ENCODE results near the gene EGFL7.

EGFL7 gene

DNA sequence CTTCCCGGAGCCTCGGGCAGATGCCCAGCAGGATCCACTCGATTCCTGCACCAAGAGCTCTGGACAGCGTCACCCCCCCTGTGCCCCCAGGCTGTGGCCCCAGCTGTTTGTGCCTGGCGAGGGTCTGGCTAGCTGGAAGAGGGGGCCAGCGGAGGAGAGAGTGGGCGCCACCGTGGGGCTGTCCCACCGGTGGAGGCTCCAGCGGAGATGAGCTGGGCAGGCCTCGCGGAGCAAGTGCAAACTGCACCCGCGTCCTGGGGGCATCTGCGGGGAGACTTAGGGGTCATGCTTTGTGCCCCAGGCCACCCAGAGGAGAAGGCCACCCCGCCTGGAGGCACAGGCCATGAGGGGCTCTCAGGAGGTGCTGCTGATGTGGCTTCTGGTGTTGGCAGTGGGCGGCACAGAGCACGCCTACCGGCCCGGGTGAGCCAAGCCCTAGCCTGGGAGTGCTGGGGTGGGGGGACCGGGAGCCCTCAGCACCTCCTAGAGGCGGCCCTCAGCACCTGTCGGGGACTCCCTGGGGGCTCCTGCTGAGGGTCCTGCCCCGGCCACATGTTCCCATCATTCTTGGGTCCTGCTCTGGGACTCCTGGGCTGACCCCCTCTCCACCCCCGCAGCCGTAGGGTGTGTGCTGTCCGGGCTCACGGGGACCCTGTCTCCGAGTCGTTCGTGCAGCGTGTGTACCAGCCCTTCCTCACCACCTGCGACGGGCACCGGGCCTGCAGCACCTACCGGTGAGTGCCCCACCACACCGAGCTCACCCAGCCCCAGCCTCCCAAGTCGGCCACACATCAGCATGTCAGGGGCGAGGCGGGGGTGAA, 5.4 kb downstream of the EGFL7 start:
- H3K36me3 ChIP-seq (ENCODE audit: insufficient read depth, low read length) = no peaks in the 10 kb centered on the region
- peaks cover 8% of the 10 kb centered on the region for H3K27me3 ChIP-seq (ENCODE audit: control insufficient read depth, insufficient read depth, low read length)

DNA sequence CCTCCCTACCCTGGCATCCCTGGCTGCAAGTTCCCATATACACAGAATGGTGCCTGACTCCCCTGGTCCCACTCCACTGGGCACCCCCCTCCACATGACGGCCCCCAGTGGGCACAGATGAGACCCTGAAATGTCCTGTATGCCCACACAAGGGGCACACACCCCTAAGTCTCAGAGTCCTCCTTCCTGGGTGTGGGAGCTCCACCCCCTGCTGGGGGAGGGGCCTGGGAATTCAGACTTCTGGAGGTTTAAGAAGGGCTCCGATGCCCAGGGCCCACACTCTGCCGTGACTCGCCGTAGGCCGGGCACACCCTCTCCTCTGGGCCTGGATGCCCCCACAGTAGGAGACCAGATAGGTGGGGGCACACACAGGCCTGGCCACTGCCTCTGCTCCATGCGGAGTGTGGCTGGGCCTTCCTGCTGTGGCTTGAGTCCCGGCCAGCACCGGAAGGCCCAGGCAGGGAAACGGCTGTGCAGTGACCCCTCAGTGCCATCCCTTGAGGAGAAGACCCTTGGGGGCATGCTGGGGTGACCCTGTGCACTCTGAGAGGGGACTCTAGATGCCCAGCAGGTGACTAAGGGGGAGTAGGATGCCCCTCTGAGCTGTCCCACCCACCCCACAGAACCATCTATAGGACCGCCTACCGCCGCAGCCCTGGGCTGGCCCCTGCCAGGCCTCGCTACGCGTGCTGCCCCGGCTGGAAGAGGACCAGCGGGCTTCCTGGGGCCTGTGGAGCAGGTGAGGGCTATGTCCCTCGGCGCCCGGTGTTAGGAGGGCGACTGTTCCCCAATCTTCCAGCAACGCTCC, 6.5 kb downstream of the EGFL7 start:
- Histone ChIP-seq H3K4me1 (ENCODE audit: control insufficient read depth, insufficient read depth, low read length) (peaks cover 4% of the 10 kb centered on the region), H3K9me3 (replicated peaks; ENCODE audit: low read length) (no peaks in the 10 kb centered on the region), H3K4me3 (ENCODE audit: low read length) (no peak overlapping the region), H3K9ac (ENCODE audit: low read depth, low read length) (no peak overlapping the region), H3K36me3 (ENCODE audit: insufficient read depth, low read length) (no peaks in the 10 kb centered on the region), H3K4me2 (ENCODE audit: low read length) (no peak overlapping the region), H3K27me3 (ENCODE audit: control insufficient read depth, insufficient read depth, low read length) (peaks cover 8% of the 10 kb centered on the region)

More for the DNA sequence above, 5.4 kb downstream of the EGFL7 start:
- no peak overlapping the region for H3K4me3 ChIP-seq (ENCODE audit: low read length)
- H3K9me3 ChIP-seq (replicated peaks; ENCODE audit: low read length) = no peaks in the 10 kb centered on the region
- H3K4me2 ChIP-seq (ENCODE audit: low read length) = no peak overlapping the region
- H3K9ac ChIP-seq (ENCODE audit: low read depth, low read length) = no peak overlapping the region
- peaks cover 4% of the 10 kb centered on the region for H3K4me1 ChIP-seq (ENCODE audit: control insufficient read depth, insufficient read depth, low read length)

DNA sequence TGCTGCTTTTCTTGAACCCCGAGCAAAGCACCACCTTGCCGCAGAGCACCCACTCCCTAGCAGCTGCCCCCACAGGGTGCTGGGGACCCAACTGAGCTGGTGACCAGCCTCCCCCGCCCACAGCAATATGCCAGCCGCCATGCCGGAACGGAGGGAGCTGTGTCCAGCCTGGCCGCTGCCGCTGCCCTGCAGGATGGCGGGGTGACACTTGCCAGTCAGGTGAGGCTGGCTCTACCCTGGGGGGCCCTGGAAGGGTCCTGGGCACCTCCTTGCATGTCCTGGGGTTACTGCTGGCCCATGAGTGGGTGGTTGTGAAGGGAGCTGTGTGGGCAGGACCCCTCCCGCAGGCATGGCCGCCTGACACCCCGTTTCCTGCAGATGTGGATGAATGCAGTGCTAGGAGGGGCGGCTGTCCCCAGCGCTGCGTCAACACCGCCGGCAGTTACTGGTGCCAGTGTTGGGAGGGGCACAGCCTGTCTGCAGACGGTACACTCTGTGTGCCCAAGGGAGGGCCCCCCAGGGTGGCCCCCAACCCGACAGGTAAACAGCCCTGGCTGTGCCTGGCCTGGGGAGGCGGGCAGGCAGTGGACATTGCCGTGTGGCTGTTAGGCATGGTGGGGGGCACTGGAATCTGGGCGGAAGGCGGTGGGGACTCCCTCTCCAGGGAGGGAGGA, 7.2 kb downstream of the EGFL7 start:
- H3K27me3 ChIP-seq (ENCODE audit: control insufficient read depth, insufficient read depth, low read length) = peaks cover 8% of the 10 kb centered on the region
- no peak overlapping the region for H3K4me3 ChIP-seq (ENCODE audit: low read length)
- H3K9me3 ChIP-seq (replicated peaks; ENCODE audit: low read length) = no peaks in the 10 kb centered on the region
- no peak overlapping the region for H3K4me2 ChIP-seq (ENCODE audit: low read length)
- peaks cover 2% of the 10 kb centered on the region for H3K36me3 ChIP-seq (ENCODE audit: insufficient read depth, low read length)
- H3K4me1 ChIP-seq (ENCODE audit: control insufficient read depth, insufficient read depth, low read length) = peaks cover 4% of the 10 kb centered on the region
- H3K9ac ChIP-seq (ENCODE audit: low read depth, low read length) = no peak overlapping the region

DNA sequence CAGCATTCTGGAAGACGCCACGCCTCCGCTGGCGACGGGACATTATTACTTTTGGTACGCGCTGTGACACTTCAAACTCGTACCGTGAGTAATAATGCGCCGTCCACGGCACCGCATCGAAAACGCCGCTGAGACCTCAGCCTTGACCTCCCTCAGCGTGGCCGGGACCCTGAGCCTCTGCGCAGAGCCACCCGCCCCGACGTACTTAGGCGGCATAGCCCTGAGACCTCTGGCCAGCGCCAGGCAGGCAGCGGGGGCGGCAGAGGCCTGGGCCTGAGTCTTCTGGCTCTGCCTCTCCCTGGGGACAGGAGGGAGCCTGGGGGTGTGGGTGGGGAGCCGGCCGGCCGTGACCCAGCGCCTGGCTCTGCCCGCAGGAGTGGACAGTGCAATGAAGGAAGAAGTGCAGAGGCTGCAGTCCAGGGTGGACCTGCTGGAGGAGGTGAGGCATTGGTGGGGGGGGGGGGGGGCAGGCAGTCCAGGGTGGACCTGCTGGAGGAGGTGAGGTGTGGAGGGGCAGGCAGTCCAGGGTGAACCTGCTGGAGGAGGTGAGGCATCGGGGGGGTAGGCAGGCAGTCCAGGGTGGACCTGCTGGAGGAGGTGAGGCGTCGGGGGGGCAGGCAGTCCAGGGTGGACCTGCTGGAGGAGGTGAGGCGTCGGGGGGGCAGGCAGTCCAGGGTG, 8.0 kb downstream of the EGFL7 start:
- peaks cover 2% of the 10 kb centered on the region for H3K36me3 ChIP-seq (ENCODE audit: insufficient read depth, low read length)
- H3K27me3 ChIP-seq (ENCODE audit: control insufficient read depth, insufficient read depth, low read length) = peaks cover 8% of the 10 kb centered on the region
- no peak overlapping the region for H3K9ac ChIP-seq (ENCODE audit: low read depth, low read length)
- H3K4me1 ChIP-seq (ENCODE audit: control insufficient read depth, insufficient read depth, low read length) = no peaks in the 10 kb centered on the region
- no peak overlapping the region for H3K4me2 ChIP-seq (ENCODE audit: low read length)
- no peaks in the 10 kb centered on the region for H3K9me3 ChIP-seq (replicated peaks; ENCODE audit: low read length)
- H3K4me3 ChIP-seq (ENCODE audit: low read length) = no peak overlapping the region

DNA sequence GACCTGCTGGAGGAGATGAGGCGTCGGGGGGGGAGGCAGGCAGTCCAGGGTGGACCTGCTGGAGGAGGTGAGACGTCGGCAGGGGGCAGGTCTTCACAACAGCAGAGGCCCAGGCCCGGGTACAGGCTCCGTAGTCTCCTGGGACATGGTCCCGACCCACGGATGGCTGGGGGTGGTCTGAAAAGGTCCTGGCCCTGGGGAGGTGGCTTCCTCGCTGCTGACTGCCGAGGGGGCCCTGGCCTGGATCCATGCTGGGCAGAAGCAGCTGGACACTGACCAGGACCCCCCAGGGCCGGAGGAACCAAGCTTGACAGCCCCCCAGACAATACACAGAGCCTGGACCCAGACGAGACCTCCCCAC, 8.5 kb downstream of the EGFL7 start:
- Histone ChIP-seq H3K4me3 (ENCODE audit: low read length) (no peak overlapping the region), H3K9ac (ENCODE audit: low read depth, low read length) (no peak overlapping the region), H3K36me3 (ENCODE audit: insufficient read depth, low read length) (peaks cover 2% of the 10 kb centered on the region), H3K4me1 (ENCODE audit: control insufficient read depth, insufficient read depth, low read length) (no peaks in the 10 kb centered on the region), H3K27me3 (ENCODE audit: control insufficient read depth, insufficient read depth, low read length) (peaks cover 8% of the 10 kb centered on the region), H3K4me2 (ENCODE audit: low read length) (no peak overlapping the region), H3K9me3 (replicated peaks; ENCODE audit: low read length) (no peaks in the 10 kb centered on the region)

DNA sequence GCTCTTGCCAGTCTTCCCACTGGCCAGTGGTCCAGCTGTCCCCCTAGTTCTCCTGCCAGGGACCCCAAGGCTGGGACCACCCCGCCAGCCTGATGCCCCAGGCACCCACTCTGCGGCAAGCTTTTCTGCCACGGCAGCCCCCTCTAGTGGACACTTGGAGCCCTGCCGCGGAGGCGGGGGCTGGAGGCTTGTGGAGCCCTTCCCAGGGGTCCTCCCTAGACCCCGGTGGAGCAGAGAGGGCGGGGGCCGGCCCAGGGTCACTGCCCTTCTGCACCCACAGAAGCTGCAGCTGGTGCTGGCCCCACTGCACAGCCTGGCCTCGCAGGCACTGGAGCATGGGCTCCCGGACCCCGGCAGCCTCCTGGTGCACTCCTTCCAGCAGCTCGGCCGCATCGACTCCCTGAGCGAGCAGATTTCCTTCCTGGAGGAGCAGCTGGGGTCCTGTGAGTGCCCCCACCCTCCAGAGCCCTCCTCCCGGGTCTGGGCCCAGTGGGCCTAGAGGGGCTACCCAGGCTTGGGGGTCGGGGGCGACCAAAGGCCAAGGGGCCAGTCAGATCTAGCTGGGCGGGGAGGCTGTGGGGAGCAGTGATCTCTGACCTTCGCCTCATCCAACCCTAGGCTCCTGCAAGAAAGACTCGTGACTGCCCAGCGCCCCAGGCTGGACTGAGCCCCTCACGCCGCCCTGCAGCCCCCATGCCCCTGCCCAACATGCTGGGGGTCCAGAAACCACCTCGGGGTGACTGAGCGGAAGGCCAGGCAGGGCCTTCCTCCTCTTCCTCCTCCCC, 9.1 kb downstream of the EGFL7 start:
- Histone ChIP-seq H3K4me2 (ENCODE audit: low read length) (no peak overlapping the region), H3K4me1 (ENCODE audit: control insufficient read depth, insufficient read depth, low read length) (no peaks in the 10 kb centered on the region), H3K4me3 (ENCODE audit: low read length) (no peak overlapping the region), H3K27me3 (ENCODE audit: control insufficient read depth, insufficient read depth, low read length) (peaks cover 5% of the 10 kb centered on the region), H3K36me3 (ENCODE audit: insufficient read depth, low read length) (peaks cover 2% of the 10 kb centered on the region), H3K9ac (ENCODE audit: low read depth, low read length) (no peak overlapping the region), H3K9me3 (replicated peaks; ENCODE audit: low read length) (no peaks in the 10 kb centered on the region)

DNA sequence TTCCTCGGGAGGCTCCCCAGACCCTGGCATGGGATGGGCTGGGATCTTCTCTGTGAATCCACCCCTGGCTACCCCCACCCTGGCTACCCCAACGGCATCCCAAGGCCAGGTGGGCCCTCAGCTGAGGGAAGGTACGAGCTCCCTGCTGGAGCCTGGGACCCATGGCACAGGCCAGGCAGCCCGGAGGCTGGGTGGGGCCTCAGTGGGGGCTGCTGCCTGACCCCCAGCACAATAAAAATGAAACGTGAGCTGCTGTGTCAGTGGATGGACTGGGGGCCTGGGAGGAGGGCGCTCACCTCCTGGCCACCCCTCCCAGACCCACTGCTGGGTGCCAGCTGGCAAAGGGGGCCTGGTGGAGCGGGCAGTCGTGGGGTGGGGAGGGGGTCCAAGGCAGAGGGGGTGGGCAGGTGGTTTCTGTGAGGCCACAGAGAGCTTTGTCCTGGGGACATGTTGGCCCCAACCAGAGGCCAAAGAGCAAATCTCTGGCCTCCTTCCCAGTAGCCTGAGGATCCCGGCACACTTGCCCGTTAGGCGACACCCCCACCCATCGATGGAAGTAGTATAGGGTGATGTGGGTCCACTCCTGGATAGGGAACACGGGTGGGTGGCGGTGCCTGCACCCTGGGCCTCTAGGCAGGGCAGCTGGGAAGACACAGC, 9.8 kb downstream of the EGFL7 start:
- H3K27me3 ChIP-seq (ENCODE audit: control insufficient read depth, insufficient read depth, low read length) = peaks cover 5% of the 10 kb centered on the region
- no peaks in the 10 kb centered on the region for H3K9me3 ChIP-seq (replicated peaks; ENCODE audit: low read length)
- H3K9ac ChIP-seq (ENCODE audit: low read depth, low read length) = no peak overlapping the region
- H3K4me1 ChIP-seq (ENCODE audit: control insufficient read depth, insufficient read depth, low read length) = no peaks in the 10 kb centered on the region
- H3K4me3 ChIP-seq (ENCODE audit: low read length) = no peak overlapping the region
- H3K36me3 ChIP-seq (ENCODE audit: insufficient read depth, low read length) = peaks cover 2% of the 10 kb centered on the region
- H3K4me2 ChIP-seq (ENCODE audit: low read length) = no peak overlapping the region

DNA sequence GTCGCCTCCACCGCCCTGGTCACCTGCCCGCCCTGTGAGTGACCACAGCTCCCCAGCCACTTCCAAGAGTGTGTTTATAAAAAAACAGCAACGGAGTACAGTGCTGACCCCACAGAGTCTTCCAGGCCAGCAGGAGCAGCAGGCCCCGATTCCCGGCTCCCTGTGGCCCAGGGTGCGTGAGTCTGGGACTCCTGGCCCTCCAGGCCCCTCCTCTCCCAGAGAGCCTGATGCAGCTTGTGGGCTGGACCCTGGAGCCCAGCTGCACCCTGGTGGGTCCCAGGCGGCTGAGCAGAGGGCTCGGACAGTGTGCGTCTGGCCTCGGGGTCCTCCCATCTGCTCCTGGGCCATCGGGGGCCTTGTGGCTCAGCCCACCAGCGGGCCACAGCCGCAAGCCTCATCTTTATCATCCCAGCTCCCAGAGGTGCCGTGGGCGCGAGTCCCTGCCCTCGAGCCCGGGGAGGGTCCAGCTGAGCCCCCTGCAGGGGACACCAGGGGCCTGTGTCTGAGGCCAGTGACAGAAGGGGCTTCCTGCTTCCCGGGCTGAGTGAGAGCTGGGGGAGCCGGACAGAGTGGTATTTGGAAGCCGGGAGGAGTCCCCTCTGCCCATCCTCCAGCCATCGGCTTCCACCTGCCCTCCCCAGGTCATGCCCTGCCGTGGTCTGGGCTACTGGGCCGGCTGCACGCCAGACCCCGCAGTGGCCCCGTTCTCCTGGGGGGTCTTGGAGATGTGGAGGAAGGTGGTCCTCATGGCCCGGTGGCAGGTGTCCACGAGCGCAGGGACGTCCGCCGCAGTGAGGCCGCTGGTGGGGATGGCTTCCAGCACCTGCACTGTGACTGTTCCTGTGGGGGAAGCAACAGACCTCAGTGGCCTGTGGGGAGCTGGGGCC, 10.6 kb downstream of the EGFL7 start:
- Histone ChIP-seq H3K27me3 (ENCODE audit: control insufficient read depth, insufficient read depth, low read length) (peaks cover 5% of the 10 kb centered on the region), H3K9me3 (replicated peaks; ENCODE audit: low read length) (no peaks in the 10 kb centered on the region), H3K4me3 (ENCODE audit: low read length) (no peak overlapping the region), H3K36me3 (ENCODE audit: insufficient read depth, low read length) (peaks cover 2% of the 10 kb centered on the region), H3K9ac (ENCODE audit: low read depth, low read length) (no peak overlapping the region), H3K4me1 (ENCODE audit: control insufficient read depth, insufficient read depth, low read length) (no peaks in the 10 kb centered on the region), H3K4me2 (ENCODE audit: low read length) (no peak overlapping the region)

DNA sequence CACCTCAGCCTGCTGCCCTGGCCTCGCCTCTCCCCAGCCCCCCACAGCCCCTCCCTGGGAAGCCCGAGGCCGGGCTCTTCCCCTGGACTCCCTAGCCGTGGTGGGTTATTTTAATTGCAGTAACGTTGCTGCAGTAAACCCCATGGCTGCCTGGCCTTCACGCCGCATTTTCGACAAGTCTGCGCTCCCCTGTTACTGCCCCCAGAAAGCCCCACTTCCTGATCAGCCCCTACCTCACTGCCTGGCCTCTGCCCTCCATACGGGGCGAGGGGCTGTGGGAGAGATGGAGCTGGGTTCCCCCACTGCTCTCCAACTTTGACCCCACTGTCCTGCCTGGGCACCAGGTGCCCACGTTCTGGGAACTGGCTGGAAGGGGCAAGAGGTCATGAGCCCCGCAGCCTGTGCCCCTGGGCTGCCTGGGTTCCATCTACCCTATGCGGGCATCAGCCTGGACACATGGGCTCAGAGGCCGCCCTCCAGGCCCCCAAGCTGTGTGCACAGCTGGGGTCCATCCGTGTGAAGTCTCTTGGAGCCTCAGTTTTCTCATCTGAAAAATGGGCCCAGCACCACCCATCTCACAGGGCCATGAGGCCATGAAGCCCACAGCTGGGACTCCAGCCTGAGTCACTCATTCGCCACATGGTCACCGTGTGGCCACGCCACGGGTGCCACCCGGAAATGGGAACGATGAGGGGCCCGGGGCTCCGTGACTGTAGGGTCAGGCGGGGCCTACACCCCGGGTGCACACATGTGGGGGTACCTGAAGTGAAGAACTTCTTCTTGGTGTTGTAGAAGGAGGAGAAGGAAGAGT, 11.5 kb downstream of the EGFL7 start:
- Histone ChIP-seq H3K4me2 (ENCODE audit: low read length) (no peak overlapping the region), H3K9me3 (replicated peaks; ENCODE audit: low read length) (no peaks in the 10 kb centered on the region), H3K9ac (ENCODE audit: low read depth, low read length) (no peak overlapping the region), H3K4me1 (ENCODE audit: control insufficient read depth, insufficient read depth, low read length) (no peaks in the 10 kb centered on the region), H3K4me3 (ENCODE audit: low read length) (no peak overlapping the region), H3K27me3 (ENCODE audit: control insufficient read depth, insufficient read depth, low read length) (peaks cover 5% of the 10 kb centered on the region), H3K36me3 (ENCODE audit: insufficient read depth, low read length) (peaks cover 2% of the 10 kb centered on the region)
